HL-60 (cell line): Measurements from ENCODE around the gene C9orf153.

Experiments used
- CTCF ChIP-seq: IDR thresholded peaks from one replicate; pipeline ENCODE4 v1.5.1; 2011; ENCODE audit warnings: low read length, control low read depth, inconsistent platforms; ENCODE audit not compliant: insufficient read depth
- SPI1 ChIP-seq: IDR thresholded peaks from 2 replicates; pipeline ENCODE4 v1.6.1; 2012; ENCODE audit warnings: low read depth, mild to moderate bottlenecking, borderline replicate concordance

DNA sequence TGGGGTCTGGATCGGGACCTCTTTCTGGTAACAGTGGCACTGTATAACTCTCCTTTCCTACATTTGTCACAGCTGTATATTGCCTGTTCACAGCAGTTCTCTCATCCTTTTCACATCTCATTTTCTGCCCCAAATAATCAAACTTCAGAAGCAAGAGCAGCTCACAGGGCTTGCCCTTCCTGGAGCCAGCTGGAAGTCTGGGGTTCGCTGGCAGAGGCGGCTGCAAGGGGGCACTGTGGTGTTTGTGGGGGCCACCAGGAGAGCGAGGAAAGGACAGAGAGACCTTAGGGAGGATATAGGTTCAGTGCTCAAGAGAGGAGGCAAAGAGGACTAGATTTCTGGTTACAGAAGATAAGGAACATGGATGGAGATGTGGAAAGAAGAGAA, 75.3 kb downstream of the C9orf153 start:
- no peak for TF ChIP-seq CTCF
- no peak for TF ChIP-seq SPI1
